ENCODE measurements around the gene KRTAP10-11.

KRTAP10-11 gene

DNA sequence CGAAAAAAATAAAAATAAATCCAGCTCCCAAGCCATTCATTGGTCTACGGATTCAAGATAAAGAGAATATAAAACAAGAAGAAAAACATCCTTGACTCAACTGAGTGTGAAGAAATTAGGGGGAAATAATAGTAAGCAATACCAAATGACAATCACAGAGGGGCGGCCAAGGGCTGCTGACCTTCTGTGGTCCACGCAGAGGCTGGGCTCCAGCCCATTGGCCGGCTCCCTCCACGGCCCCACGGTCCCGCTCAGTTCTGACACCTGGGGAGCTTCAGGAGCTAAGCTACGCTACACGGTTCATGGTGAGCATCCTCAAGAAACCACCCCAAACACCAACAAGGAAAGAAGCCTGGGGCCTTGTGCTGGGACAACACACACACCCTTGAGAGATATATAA, 50.4 kb downstream of the KRTAP10-11 start:
- Histone ChIP-seq H3K27ac (no peak overlapping the region), H3K4me1 (ENCODE audit: control insufficient read depth in 1 of 2, insufficient read depth in 1 of 2, low read depth in 1 of 2, low read length in 1 of 2) (no peaks in the 10 kb centered on the region), H3K4me3 (ENCODE audit: low read depth in 1 of 2, low read length in 1 of 2) (no peak overlapping the region), H3K36me3 (no peaks in the 10 kb centered on the region), H3K27me3 (peaks cover 73% of the 10 kb centered on the region), H3K9me3 (no peaks in the 10 kb centered on the region)
- TF ChIP-seq, protein P1, sequence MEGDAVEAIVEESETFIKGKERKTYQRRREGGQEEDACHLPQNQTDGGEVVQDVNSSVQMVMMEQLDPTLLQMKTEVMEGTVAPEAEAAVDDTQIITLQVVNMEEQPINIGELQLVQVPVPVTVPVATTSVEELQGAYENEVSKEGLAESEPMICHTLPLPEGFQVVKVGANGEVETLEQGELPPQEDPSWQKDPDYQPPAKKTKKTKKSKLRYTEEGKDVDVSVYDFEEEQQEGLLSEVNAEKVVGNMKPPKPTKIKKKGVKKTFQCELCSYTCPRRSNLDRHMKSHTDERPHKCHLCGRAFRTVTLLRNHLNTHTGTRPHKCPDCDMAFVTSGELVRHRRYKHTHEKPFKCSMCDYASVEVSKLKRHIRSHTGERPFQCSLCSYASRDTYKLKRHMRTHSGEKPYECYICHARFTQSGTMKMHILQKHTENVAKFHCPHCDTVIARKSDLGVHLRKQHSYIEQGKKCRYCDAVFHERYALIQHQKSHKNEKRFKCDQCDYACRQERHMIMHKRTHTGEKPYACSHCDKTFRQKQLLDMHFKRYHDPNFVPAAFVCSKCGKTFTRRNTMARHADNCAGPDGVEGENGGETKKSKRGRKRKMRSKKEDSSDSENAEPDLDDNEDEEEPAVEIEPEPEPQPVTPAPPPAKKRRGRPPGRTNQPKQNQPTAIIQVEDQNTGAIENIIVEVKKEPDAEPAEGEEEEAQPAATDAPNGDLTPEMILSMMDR (IDR thresholded peaks at IDR 0.05), result no peak
